PFSK-1 (cell line): ENCODE measurements around the gene ARFGAP1.

ENCODE experiments used
- POLR2AphosphoS5 ChIP-seq: IDR thresholded peaks from 2 replicates; pipeline ENCODE4 v1.6.1; 2012; ENCODE audit warnings: low read depth, mild to moderate bottlenecking, control low read depth, low read length, moderate library complexity
- REST ChIP-seq, 2 experiments: IDR thresholded peaks; 2 replicates each; pipeline versions ENCODE4 v1.6.1 to v1.8.0; 2011 to 2012; ENCODE audit warnings: low read depth in 2 of 2, low read length in 2 of 2, control low read depth in 1 of 2, inconsistent platforms in 1 of 2, mild to moderate bottlenecking in 1 of 2, moderate library complexity in 1 of 2; ENCODE audit not compliant: insufficient read depth in 1 of 2
- SIN3A ChIP-seq: IDR thresholded peaks from 2 replicates; pipeline ENCODE4 v1.6.1; 2012; ENCODE audit warnings: mild to moderate bottlenecking, low read length, moderate library complexity, borderline replicate concordance; ENCODE audit not compliant: insufficient read depth
- TAF1 ChIP-seq: IDR thresholded peaks from 2 replicates; pipeline ENCODE4 v1.6.1; 2012; ENCODE audit warnings: low read length, control low read depth, borderline replicate concordance; ENCODE audit not compliant: insufficient read depth

- TF ChIP-seq POLR2AphosphoS5, result no peak
- TF ChIP-seq SIN3A, result no peak
- TF ChIP-seq REST (IDR thresholded peaks at IDR 0.05; ENCODE audit: insufficient read depth in 1 of 2, low read depth in 2 of 2, low read length in 2 of 2), result no peak
- no peak for TF ChIP-seq TAF1
Observed at GRCh38 chr20:63264519-63264918, 8.1 kb upstream of the ARFGAP1 start.
